Suprapubic skin (tissue), 4 donors: ENCODE measurements around the gene CPT2. TPM values are rescaled to one million over a fixed set of nuclear protein-coding genes. Genes with fewer than 3 reads are reported as not detected.

Experiments used
- DNase-seq, 2 donors: peaks; one replicate each; pipeline ENCODE4 v3.0.0-alpha.2; 2019; ENCODE audit warnings: low spot score in 2 of 2
- H3K27ac ChIP-seq: fragments of 200-600 bp; sonication (generic); one replicate; pipeline ENCODE4 v1.5.1; 2019
- H3K27me3 ChIP-seq: fragments of 200-600 bp; sonication (generic); one replicate; pipeline ENCODE4 v1.5.1; 2019
- H3K36me3 ChIP-seq: fragments of 200-600 bp; sonication (generic); one replicate; pipeline ENCODE4 v1.5.1; 2019
- H3K4me1 ChIP-seq: fragments of 200-600 bp; sonication (generic); one replicate; pipeline ENCODE4 v1.5.1; 2019
- H3K4me3 ChIP-seq: fragments of 200-600 bp; sonication (generic); one replicate; pipeline ENCODE4 v1.5.1; 2019; ENCODE audit warnings: mild to moderate bottlenecking
- H3K9me3 ChIP-seq: fragments of 200-600 bp; sonication (generic); one replicate; pipeline ENCODE4 v1.5.1; 2019
- EP300 ChIP-seq: sonication (generic); formaldehyde crosslinking; IDR thresholded peaks from one replicate; pipeline ENCODE4 v1.6.1; 2017; ENCODE audit warnings: antibody characterized with exemption
- POLR2A ChIP-seq, 2 donors: fragments of 450-650 bp; IDR thresholded peaks; one replicate each; pipeline ENCODE4 v1.6.1; 2017; ENCODE audit warnings: antibody characterized with exemption in 2 of 2, mild to moderate bottlenecking in 2 of 2, moderate library complexity in 2 of 2
- POLR2AphosphoS5 ChIP-seq, 3 donors: sonication (generic); formaldehyde crosslinking; IDR thresholded peaks; one replicate each; pipeline ENCODE4 v1.6.1; 2017; ENCODE audit warnings: antibody characterized with exemption in 3 of 3
- WGBS: methylation state at CpG from one replicate; pipeline ENCODE4 v1.1.5; 2018; 5-methylcytosine and 5-hydroxymethylcytosine counted together
- total RNA-seq, 4 donors: library from RNA; depleted of rRNA; stranded (reverse); fragments of >200 nt; gene quantifications; one replicate each; pipeline ENCODE4 v1.1.0, GENCODE V29; 2016
- TF ChIP-seq, protein P1 (sequence below), 2 donors: fragments of 200-600 bp in 1 of 2; fragments of 450-650 bp in 1 of 2; sonication (generic) in 1 of 2; IDR thresholded peaks; one replicate each; pipeline ENCODE4 v1.5.1; 2016 to 2019; ENCODE audit warnings: antibody characterized with exemption in 2 of 2, mild to moderate bottlenecking in 1 of 2, moderate library complexity in 1 of 2

The CPT2 gene
- total RNA-seq, 4 donors from 2014 or later: 26.1 to 30.4 (median 29.5) TPM

GRCh38 chr1:53163291-53163768, 33.3 kb upstream of the CPT2 start:
- H3K27ac ChIP-seq: no peak overlapping the region
- H3K36me3 ChIP-seq: no peaks in the 10 kb centered on the region
- no peak for TF ChIP-seq EP300
- TF ChIP-seq POLR2AphosphoS5 (IDR thresholded peaks at IDR 0.05): no peak
- TF ChIP-seq, protein P1, sequence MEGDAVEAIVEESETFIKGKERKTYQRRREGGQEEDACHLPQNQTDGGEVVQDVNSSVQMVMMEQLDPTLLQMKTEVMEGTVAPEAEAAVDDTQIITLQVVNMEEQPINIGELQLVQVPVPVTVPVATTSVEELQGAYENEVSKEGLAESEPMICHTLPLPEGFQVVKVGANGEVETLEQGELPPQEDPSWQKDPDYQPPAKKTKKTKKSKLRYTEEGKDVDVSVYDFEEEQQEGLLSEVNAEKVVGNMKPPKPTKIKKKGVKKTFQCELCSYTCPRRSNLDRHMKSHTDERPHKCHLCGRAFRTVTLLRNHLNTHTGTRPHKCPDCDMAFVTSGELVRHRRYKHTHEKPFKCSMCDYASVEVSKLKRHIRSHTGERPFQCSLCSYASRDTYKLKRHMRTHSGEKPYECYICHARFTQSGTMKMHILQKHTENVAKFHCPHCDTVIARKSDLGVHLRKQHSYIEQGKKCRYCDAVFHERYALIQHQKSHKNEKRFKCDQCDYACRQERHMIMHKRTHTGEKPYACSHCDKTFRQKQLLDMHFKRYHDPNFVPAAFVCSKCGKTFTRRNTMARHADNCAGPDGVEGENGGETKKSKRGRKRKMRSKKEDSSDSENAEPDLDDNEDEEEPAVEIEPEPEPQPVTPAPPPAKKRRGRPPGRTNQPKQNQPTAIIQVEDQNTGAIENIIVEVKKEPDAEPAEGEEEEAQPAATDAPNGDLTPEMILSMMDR (IDR thresholded peaks at IDR 0.05): no peak
- TF ChIP-seq POLR2A (IDR thresholded peaks at IDR 0.05): no peak
- DNase-seq: no peak
- no peaks in the 10 kb centered on the region for H3K4me1 ChIP-seq
- H3K4me3 ChIP-seq: no peak overlapping the region
- no peaks in the 10 kb centered on the region for H3K9me3 ChIP-seq
- WGBS: 81% methylated on average over 10 of the region's 10 CpGs
- no peaks in the 10 kb centered on the region for H3K27me3 ChIP-seq

- Histone ChIP-seq H3K27me3 (no peaks in the 10 kb centered on the region), H3K36me3 (no peaks in the 10 kb centered on the region), H3K4me3 (no peak overlapping the region), H3K4me1 (no peaks in the 10 kb centered on the region), H3K27ac (no peak overlapping the region), H3K9me3 (no peaks in the 10 kb centered on the region)
- TF ChIP-seq POLR2A (IDR thresholded peaks at IDR 0.05) (no peak), POLR2AphosphoS5 (IDR thresholded peaks at IDR 0.05) (no peak)
- DNase-seq: no peak
- WGBS: 79% methylated on average over 5 of the region's 5 CpGs
Measured at GRCh38 chr1:53165408-53165961, 31.1 kb upstream of the CPT2 start.

DNA sequence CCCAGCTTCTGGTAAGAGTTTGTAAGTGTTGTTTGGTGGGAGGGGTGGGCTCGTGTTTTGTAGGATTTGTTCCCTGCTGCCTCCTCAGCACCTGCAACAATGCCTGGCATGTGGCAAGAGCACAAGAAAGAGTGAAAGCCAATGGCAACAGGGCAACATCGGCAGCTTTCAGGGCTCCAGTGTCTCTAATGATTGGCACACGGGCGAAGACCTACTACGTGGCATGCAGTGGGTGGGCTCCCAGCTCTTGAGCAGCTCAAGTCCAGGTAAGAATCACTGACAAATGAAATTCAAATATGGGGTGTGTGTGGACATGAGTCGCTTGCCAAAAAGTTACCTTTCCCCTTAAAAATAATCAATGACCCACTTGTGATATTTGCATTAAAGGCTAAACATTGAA, 30.3 kb upstream of the CPT2 start:
- WGBS: 84% methylated on average over 6 of the region's 6 CpGs
- Histone ChIP-seq H3K9me3 (no peaks in the 10 kb centered on the region), H3K4me3 (no peak overlapping the region), H3K36me3 (no peaks in the 10 kb centered on the region), H3K27me3 (no peaks in the 10 kb centered on the region), H3K4me1 (no peaks in the 10 kb centered on the region), H3K27ac (no peak overlapping the region)
- DNase-seq: no peak
- no peak for TF ChIP-seq EP300
- no peak for TF ChIP-seq POLR2AphosphoS5 (IDR thresholded peaks at IDR 0.05)
- no peak for TF ChIP-seq POLR2A (IDR thresholded peaks at IDR 0.05)
- TF ChIP-seq, protein P1 (IDR thresholded peaks at IDR 0.05): no peak

GRCh38 chr1:53166912-53167311, 29.7 kb upstream of the CPT2 start:
- WGBS: 71% methylated on average over 7 of the region's 8 CpGs
- DNase-seq: no peak
- no peak overlapping the region for H3K4me3 ChIP-seq
- H3K27me3 ChIP-seq: no peaks in the 10 kb centered on the region
- H3K27ac ChIP-seq: no peak overlapping the region
- no peaks in the 10 kb centered on the region for H3K4me1 ChIP-seq
- no peaks in the 10 kb centered on the region for H3K36me3 ChIP-seq
- no peaks in the 10 kb centered on the region for H3K9me3 ChIP-seq
- TF ChIP-seq, protein P1 (IDR thresholded peaks at IDR 0.05): no peak
- TF ChIP-seq POLR2AphosphoS5 (IDR thresholded peaks at IDR 0.05) (no peak), POLR2A (IDR thresholded peaks at IDR 0.05) (no peak), EP300 (no peak)

- no peak for DNase-seq
- TF ChIP-seq POLR2AphosphoS5 (IDR thresholded peaks at IDR 0.05) (no peak), POLR2A (IDR thresholded peaks at IDR 0.05) (no peak), EP300 (no peak)
- TF ChIP-seq, protein P1 (IDR thresholded peaks at IDR 0.05): no peak
- Histone ChIP-seq H3K36me3 (no peaks in the 10 kb centered on the region), H3K4me1 (peaks cover 17% of the 10 kb centered on the region), H3K27me3 (no peaks in the 10 kb centered on the region), H3K4me3 (no peak overlapping the region), H3K9me3 (no peaks in the 10 kb centered on the region), H3K27ac (no peak overlapping the region)
- 32% methylated on average over 6 of the region's 6 CpGs for WGBS
Measured at GRCh38 chr1:53172426-53173128, 24.0 kb upstream of the CPT2 start.
